GM21529 (cell line): ENCODE results near the gene KCNA2.

Source experiments
- ATAC-seq: cut with Tn5 transposase; IDR thresholded peaks from one replicate; pipeline ENCODE4 v1.9.1; 2021; ENCODE audit not compliant: unreplicated experiment

KCNA2 gene

DNA sequence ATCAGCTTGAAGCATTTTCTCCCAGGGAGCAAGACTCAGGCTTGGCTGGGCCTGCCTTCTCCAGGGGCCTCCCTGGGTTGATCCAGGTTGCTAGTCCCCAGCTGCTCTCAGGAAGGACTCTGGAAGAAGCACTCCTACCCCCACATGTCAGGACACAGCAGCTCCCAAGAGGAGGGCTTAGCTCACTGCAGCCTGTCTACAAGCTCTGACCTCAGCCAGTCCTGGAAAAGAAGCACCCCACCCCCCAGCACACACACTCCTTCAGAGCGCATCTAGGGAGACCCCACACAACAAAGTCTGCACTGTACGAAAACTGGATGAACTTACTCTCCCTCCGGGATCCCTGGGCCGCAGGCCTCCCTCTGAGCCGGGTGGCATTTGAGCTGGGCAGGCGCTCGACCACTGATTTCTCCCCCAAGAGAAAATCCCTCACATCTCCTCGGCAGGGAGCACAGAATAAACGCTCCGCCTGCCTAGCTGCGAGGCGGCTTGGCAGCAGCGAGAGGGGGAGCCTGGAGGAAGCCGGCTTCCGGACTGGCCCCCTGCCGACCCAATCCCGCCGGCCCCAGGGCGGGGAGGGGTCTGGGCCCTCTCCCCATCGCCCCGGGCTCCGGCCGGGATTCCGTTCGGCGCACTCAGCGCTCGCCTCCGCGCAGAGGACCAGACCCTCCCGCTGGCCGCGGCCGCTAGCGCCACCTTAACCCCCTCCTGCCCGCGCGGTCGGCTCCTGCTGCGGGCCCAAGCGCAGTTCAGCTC is at the start of gene KCNA2:
Gene KCNA2, minus strand, starts transcription at position 458 of the 756 bp plus-strand sequence. CDS start 1,576 bp downstream, outside the sequence.
- no peak for ATAC-seq

DNA sequence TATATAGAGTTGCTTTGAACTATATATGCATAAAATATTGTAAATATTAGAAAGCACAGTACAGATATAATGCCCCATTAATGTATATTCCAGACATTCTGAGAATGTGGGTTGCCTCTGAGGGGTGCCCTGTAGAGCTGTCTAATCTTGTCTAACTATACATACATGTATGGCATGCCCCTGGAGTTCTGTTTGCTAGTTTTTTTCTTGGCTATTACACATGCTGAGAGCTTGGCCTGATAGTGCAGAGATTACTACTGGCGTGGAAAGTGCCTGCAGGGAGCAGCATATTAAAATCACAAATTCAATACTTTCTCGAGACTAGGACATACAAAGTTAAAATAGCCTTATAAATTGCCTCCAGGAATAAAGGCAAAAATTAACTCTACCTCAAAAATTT is 44.5 kb upstream of the KCNA2 start:
- ATAC-seq = no peak

DNA sequence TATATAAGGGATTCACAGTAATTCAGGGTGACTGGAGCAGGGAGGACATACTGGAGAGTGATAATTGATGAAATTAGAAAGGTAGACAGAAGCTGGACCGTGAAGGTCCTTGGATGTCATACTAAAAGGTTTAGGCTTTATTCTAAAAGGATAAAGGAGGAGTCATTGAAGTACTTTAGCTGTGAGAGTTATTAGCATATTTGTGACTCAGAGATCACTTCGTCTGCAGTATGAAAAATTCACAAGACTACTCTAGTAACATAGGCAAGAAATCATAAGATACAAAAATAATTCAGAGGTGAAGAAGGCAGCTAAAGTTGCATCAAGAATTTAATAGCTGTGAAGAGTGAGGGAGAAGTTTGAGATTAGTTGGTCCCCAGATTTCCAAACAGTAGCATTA is 42.3 kb upstream of the KCNA2 start:
- ATAC-seq = no peak

DNA sequence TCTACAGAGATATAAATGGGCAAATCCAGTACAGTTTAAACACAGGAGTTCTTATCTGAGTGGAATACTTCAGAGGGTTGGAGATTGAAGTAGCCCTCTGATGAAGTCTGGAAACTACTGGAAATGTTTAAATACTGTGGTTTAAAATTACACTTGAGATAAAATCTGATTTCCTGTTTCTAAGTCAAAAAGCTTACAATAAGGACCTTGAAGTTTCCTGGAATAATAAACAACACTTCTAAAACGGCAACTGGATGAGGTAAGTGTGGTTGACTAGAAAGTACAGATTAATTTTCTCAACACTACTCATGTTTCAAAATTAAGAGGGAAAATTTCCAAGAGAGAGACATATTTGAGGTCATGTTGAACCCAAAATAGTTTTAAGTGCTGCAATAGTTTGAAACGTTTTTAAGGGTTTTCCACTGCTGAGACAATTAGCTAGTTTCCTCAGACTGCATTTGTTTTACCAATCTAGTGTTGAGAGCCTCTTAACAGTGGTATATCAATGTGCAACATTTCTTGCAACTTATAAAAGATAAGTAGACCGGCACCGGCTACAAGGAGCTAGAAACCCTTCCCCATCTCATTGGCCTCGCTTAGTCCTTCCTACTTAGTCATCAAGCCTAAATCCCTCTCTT is 41.2 kb upstream of the KCNA2 start:
- no peak for ATAC-seq

DNA sequence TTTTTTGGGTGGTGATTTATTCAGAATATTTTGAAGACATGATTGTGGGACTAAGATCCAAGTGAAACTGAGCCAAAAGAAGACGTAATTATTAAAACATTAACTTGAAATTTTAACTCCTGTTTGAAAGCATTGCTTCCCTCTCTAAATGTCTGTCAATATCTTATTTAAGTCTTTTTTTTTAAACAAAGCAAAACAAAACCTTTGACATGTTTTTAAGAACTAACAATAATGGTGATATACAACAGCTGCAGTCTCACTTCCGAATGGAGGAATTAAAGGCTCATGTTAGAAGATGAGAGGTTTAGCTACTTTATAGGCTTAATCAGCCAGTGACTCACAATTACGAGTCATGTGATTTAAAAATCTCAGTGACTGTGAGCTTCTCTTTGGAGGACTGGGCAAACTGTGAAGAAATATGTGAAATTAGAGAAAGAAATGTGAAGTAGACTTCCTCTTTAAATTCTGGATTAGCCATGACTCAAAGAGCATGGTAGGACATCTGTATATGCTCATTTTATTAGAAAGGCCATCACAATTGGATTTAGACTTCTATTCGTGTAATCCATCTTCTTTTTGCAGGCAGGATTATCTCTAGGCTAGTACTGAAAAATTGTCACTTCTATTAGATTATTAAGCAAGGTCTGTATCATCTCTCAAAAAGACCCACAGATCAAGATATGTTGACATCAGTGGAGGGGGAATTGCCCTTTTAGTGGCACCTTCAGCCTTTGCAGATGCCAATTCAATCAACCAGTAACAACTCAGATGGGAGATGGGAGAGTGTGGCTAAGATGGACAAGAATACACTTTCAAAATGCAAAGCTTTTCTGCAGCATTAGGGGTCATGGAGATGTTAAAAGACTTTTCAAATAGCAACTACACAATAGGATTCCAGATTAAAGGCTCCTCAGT is 39.9 kb upstream of the KCNA2 start:
- no peak for ATAC-seq

DNA sequence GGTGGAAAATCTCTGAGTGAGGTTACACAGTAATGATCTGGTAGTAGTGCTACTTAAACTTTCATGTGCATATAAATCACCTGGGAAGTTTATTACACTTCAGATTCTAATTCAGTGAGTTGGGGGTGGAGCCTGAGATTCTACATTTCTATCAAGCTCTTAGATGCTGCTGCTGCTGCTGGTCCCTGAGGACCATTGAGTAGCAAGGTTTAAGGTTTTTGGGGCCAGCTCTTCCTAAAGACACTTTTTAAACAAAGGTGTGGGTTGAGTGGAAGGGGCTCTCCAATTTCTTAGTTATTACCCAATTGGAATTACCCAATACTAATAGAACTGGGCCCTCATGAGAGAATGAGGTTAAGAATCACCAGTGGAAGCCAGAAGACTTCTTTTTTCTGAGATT is 39.1 kb upstream of the KCNA2 start:
- ATAC-seq = no peak

DNA sequence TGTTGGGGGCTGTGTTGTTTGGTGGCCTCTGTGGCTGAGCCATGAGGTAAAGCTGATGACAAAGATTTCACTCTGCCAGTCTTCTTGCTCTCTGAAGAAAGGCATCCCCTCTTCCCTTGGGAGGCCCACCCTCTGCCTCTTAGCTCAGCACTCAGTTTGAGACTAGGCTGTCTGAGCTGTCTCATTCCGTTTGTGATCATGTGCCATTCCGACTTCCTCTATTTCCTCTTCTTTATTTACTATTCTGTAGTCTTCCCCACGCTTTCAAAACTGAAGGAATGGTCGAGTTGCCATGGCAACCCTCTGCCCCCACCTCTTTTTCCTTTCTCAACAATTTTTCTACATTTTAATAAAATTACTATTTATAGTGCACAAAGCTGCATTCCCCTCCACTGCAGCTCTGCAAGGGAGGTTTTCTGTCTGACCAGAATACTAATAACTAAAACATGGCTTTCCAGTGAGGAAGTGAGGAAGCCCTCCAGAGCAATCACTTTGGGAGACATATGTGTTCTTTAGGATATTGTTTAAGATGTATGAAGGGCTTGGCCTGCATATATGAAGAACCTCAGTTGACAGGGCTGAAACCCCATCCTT is 37.8 kb upstream of the KCNA2 start:
- peak; percentile 49 for ATAC-seq

DNA sequence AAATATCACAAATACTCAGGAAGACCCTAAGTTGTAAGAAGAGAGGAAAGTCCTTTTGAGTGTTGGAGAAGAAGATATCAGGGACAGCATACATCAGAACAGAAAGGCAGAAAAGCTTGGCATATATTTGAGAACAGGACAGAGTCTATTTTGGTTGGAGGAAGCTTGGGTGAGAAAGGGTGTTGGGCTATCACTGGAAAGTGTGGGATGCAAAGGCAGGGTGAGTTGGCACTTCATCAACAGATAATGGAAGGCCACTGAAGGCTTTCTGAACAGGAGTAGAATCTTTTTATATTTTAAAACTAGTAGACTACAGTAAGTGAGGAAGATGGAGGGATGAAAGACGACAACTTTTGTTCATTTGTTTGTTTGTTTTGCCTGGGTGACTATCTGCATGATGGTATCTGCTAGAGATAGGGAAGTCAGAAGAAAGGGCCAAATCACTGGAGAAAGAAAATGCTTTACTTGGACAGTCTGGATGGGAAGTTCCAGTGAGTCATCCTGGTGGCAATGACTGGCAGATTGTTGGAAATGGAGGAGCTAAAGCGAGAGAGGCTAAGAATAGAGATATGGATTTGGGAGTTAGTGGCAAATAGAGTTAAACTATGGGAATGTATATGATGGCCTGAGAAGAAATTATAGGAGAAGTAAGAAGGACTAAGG is 33.7 kb upstream of the KCNA2 start:
- no peak for ATAC-seq

DNA sequence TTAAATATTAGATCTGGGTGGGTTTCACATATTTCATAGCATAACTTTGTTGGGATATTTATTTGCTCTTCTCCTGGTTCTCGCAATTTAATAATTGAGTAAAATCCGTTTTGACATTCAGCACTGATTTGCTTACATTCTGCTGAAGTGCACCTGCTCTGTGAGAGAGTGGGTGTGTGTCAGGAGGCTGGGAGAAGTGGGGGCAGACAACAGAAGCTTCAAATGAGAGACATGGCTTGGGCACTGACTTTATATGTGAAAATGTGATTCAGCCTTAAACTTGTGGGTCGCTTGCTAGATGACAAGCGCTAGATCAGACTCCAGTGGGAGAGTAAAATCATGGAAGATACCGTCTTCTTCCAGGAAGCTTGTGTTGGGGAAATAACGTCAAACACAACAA is 32.4 kb upstream of the KCNA2 start:
- ATAC-seq = no peak

DNA sequence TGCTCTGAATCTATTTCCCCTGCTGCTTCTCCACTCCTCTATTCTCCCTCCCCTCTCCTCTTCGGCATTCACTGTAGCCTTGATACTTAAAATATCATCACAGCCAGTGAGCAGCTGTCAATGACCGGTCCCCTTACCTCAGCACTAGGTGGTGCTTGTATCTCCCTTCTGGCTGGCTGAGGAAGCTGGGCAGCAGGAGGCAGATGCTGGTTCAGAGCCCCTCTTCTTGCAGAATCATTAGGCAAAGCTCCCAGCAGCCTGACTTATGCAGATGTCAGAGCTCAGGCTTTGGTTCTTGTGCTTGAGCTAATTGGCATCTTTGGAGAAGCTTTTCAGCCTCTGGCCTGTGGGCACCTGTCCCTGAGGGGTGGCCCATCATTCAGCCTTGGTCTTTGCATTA is 31.9 kb upstream of the KCNA2 start:
- ATAC-seq = no peak

DNA sequence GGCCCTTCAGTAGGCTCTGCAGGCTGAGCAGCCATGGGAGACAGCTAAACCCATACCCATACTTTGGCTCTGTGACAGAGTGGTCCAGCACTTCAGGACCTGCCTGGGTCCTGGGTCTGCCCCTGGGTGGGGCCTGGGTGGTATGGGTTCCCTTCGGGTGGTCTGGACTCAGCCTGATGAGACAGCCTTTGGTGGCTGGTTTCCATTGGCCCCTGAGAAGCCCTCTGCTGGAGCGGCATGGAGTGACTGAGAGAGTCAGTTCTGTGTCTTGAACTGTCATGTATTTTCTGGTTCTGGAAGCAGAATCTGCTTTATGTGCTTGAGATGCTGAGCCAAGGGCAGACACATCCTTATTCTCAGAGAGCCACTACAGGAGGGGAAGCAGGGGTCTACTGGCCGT is 31.3 kb upstream of the KCNA2 start:
- ATAC-seq = no peak

DNA sequence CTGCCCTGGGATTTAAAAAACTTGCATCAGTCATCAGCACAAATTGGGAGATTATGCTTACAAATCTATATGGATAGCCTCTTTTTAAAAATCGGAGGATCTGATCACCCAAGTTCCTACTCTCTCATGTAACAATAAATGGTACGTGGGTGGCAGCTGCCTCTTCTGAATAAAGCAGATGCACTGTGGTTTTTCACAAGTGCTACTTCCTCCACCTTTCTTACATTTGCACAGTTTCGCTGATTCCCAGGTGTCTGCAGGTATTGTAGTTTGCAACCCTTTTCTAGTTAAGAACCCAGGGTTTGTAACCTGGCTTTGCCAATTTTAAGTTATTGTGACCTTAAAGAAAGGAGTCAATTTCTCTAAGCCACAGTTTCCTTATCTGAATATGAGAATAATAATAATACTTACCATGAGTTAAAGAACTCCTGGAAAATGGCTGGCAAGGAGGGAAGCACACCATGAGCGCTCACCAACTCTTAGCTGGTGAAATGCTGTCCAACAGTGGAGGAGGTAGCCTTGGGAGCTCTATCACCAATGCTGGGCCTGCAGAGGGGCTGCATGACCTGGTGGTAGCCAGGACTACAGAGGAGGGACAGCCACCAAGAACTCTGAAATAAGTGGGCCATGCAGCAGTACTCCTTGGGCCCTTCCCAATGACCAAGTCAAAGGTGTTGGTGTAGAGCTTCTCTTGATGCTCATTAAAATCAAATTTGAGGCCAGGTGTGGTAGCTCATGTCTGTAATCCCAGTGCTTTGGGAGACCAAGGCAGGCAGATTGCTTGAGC is 30.2 kb upstream of the KCNA2 start:
- ATAC-seq = no peak

DNA sequence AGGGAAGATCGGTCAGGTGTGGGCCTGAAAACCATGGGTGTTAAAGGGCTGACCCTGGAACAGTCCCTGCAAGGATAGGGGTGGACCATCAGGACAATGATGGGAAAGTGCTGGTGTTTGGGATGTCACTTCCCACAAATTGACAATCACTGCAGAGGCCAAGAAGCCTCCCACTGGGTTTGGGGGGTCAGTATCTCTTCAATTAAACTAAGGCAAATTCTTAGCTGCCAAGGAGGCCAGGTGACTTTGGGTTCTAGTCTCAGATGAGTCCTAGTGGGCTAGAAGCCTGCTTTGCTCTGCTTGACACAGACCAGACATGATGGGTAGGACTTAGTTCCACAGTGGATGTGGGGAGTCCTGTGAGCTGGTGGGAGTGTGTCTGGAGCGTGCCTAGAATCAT is 29.3 kb upstream of the KCNA2 start:
- no peak for ATAC-seq

DNA sequence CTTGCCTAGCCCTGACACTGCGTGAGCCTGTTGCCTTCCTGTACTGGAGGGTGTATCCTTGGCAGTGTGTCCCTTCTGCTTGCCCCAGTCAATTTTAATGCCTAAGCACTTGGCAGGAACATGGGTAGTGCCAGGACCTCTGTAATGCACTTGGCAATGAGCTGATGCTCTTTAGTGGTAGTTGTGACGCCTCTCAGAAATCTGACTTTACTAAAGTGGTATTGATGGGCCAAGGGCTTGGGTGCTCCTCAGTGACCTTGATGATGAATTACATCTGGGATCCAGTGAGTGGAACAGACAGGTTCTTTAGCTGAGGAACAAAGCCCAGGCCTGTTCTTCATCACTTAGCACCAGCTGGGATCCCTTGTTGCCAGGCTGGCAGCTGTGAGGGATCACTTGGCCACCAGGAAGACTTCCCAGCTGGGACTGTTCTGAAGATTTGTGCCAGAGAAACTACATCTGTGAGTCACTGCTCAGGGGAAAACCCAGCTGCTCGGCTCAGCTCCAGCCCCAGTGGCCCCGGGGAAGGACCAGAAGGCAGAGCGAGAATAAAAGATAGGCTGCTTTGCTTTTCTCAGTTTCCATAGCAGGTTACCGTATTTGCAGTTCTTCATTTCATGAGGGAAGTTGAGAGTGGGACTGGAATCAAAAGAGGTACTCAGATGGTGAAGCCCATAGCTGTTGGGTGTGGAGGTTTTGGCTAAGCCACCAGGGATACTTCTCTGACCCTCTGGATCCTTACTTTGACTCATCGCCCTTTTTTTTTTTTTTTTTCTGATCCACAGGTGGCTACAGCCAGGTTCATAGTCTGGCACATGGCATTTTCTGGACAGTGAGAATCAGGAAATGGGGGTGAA is 28.5 kb upstream of the KCNA2 start:
- ATAC-seq = peak; percentile 71

DNA sequence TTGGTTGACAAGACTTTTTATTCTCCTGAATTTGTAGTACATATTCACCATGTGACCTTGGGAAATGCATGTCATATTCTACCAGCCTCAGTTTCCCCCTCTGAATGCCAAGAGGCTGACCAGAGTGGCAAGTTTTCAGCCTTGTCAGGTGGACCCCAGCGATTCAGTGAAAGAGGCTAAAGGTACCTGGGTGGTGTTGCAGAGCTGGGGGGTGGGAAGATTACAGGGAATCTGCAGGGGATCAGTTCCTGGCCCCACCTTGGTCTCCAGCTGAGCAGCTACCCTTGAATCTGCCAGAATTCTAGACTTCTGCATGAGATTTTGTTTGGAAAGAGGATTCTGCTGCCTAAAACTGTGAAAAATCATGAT is 27.9 kb upstream of the KCNA2 start:
- no peak for ATAC-seq

DNA sequence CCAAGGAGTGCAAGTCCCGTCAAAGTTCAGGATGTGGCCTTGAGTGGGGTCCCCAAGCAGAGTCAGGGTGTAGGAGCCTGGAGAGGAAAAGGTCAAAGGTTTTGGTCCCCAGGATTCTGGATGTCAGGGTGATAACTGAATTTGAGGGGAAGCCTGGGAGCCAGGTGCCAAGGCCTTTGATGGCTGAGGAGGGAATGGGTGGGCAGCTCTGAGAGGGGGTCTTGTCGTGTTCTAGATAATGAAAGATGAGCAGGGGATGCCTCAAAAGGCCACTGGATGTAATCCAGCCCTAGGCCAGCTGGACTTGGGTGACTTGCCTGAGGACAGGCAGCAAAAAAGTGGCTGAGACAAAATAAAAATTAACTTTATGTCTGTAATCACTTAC is 27.5 kb upstream of the KCNA2 start:
- ATAC-seq = no peak

DNA sequence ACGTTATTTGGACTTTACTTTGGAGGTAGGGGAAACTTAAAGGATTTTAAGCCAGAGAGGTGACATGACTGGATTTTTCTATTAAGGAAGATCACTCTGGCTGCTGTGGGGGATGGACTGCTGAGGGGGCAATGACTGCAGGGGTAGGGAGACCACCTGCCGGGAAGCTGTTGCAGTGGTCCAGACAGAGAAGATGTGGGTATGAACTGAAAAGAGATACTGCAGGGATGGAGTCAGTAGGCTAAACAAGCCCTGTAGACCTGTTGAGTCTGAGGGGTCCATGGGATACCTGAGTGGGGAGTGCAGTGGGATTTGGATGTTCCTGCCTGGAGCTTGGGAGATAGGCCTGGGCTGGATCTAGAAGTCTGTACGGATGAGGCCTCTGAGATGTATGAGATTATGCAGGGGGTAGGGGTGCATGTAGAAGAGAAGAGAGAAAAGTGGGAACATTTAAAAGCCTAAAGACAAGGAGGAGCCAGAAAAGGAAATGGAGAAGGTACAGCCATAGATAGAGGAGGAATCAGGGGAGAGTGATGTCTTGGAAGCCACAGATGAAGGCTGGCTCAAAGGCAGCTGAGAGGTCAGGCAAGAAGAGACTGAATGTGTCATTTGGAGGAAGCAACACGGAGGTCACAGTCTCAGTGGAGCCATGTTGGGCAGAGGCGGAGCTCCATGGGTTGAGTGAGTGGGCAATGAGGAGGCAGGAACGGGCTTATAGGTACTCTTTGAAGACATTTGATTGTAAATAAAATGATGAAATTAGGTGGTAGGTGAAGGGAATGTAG is 25.9 kb upstream of the KCNA2 start:
- no peak for ATAC-seq

DNA sequence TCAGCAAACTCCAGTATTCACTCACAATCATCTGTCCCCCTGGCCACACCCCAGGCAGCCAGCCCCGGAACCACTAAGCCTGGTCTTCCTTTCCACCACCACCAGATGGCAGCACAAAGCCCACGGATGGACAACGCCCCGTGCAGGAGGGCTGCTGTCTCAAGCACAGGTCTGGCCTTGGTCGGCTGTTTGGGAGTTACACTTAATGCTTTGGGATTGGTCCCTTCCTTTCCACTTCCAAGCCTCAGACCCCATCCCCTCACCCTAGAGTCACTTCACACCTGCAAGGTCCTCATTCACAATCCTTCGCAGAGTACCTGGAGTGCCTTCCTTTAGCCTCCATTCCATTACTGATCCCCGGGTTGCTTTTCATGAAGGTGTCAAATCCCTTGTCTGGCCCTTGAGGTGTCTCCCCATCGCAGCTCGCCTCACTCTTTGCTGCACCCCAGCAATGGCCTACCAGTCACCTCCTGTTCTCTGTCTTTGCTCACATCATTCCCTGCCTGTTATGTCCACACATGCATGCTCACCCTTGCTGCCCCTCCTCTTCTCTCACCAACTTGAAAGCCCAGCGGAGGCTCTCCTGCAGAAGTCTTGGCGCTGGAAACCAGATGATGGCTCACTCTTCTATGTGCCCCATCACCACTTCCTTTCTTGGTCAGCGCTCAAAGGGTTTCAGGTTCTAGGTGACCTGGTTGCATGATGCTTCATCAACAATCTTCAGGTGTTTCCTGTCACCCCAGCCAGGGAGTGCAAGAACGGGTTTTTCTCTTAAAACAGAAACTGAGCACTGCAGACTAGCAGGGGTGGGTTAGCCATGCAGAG is 24.9 kb upstream of the KCNA2 start:
- peak; percentile 57 for ATAC-seq
